ENCODE measurements around the gene POP4. TPM values are rescaled to one million over a fixed set of nuclear protein-coding genes. Genes with fewer than 3 reads are reported as not detected.

Gene POP4
- total and polyA plus RNA-seq, 7 donors, result 33.5 to 103 (median 58.5) TPM

- intact Hi-C loops (cut with DNase I), result no loop called here
- 87 to 92% methylated on average over 4 of the region's 4 CpGs for WGBS, 2 donors
These were observed 8.7 kb downstream of the POP4 start for GRCh38 chr19:29614780-29615179.

GRCh38 chr19:29615891-29616425 is 9.9 kb downstream of the POP4 start:
- intact Hi-C loops (cut with DNase I), result no loop called here
- no peaks in the 10 kb centered on the region for H3K27me3 ChIP-seq
- no peak overlapping the region for H3K27ac ChIP-seq
- 95 to 97% methylated on average over 10 of the region's 10 CpGs for WGBS, 2 donors
- H3K9me3 ChIP-seq, result no peaks in the 10 kb centered on the region
- no peak overlapping the region for H3K4me3 ChIP-seq
- TF ChIP-seq CTCF (IDR thresholded peaks at IDR 0.05) (no peak), POLR2A (IDR thresholded peaks at IDR 0.05) (no peak), EP300 (IDR thresholded peaks at IDR 0.05) (no peak), POLR2AphosphoS5 (IDR thresholded peaks at IDR 0.05) (no peak)
- peaks cover 11 to 58% (median 42%) of the 10 kb centered on the region in 4 donors for H3K36me3 ChIP-seq
- H3K4me1 ChIP-seq, result no peaks in the 10 kb centered on the region
- no peak for DNase-seq

More at GRCh38 chr19:29614780-29615179, 8.7 kb downstream of the POP4 start:
- Histone ChIP-seq H3K27me3 (no peaks in the 10 kb centered on the region), H3K4me3 (no peak overlapping the region), H3K36me3 (peaks cover 13 to 62% (median 44%) of the 10 kb centered on the region in 4 donors), H3K4me1 (no peaks in the 10 kb centered on the region), H3K27ac (no peak overlapping the region), H3K9me3 (no peaks in the 10 kb centered on the region)
- TF ChIP-seq EP300 (IDR thresholded peaks at IDR 0.05), result no peak
- no peak for TF ChIP-seq POLR2AphosphoS5 (IDR thresholded peaks at IDR 0.05)
- TF ChIP-seq CTCF (IDR thresholded peaks at IDR 0.05), result no peak
- no peak for TF ChIP-seq POLR2A (IDR thresholded peaks at IDR 0.05)
- DNase-seq, result no peak

- H3K9me3 ChIP-seq, result no peaks in the 10 kb centered on the region
- H3K4me1 ChIP-seq, result no peaks in the 10 kb centered on the region
- H3K27me3 ChIP-seq, result peaks cover 0 to 6% (median 0%) of the 10 kb centered on the region in 3 donors
- H3K4me3 ChIP-seq, result no peak overlapping the region
- TF ChIP-seq EP300 (IDR thresholded peaks at IDR 0.05) (no peak), CTCF (IDR thresholded peaks at IDR 0.05) (no peak), POLR2AphosphoS5 (IDR thresholded peaks at IDR 0.05) (no peak), POLR2A (IDR thresholded peaks at IDR 0.05) (no peak)
- no peak overlapping the region for H3K27ac ChIP-seq
- intact Hi-C loops (cut with DNase I), result no loop called here
- peaks cover 11 to 52% (median 38%) of the 10 kb centered on the region in 4 donors for H3K36me3 ChIP-seq
- 90 to 96% methylated on average over 16 of the region's 16 CpGs for WGBS, 2 donors
- no peak for DNase-seq
These were observed 10.5 kb downstream of the POP4 start for GRCh38 chr19:29616541-29616940.

GRCh38 chr19:29617366-29618266 is 11.5 kb downstream of the POP4 start:
- 83 to 84% methylated on average over 16 of the region's 16 CpGs for WGBS, 2 donors
- peaks cover 0 to 13% (median 0%) of the 10 kb centered on the region in 3 donors for H3K27me3 ChIP-seq
- peaks cover 1 to 42% (median 28%) of the 10 kb centered on the region in 4 donors for H3K36me3 ChIP-seq
- H3K4me3 ChIP-seq, result no peak overlapping the region
- no peaks in the 10 kb centered on the region for H3K4me1 ChIP-seq
- H3K27ac ChIP-seq, result no peak overlapping the region
- intact Hi-C loops (cut with DNase I), result no loop called here
- no peaks in the 10 kb centered on the region for H3K9me3 ChIP-seq
- TF ChIP-seq POLR2A (IDR thresholded peaks at IDR 0.05), result no peak
- no peak for TF ChIP-seq CTCF (IDR thresholded peaks at IDR 0.05)
- TF ChIP-seq POLR2AphosphoS5 (IDR thresholded peaks at IDR 0.05), result no peak
- TF ChIP-seq EP300 (IDR thresholded peaks at IDR 0.05), result no peak
- no peak for DNase-seq
